Measurements from ENCODE around the gene TTLL11.

The TTLL11 gene

DNA sequence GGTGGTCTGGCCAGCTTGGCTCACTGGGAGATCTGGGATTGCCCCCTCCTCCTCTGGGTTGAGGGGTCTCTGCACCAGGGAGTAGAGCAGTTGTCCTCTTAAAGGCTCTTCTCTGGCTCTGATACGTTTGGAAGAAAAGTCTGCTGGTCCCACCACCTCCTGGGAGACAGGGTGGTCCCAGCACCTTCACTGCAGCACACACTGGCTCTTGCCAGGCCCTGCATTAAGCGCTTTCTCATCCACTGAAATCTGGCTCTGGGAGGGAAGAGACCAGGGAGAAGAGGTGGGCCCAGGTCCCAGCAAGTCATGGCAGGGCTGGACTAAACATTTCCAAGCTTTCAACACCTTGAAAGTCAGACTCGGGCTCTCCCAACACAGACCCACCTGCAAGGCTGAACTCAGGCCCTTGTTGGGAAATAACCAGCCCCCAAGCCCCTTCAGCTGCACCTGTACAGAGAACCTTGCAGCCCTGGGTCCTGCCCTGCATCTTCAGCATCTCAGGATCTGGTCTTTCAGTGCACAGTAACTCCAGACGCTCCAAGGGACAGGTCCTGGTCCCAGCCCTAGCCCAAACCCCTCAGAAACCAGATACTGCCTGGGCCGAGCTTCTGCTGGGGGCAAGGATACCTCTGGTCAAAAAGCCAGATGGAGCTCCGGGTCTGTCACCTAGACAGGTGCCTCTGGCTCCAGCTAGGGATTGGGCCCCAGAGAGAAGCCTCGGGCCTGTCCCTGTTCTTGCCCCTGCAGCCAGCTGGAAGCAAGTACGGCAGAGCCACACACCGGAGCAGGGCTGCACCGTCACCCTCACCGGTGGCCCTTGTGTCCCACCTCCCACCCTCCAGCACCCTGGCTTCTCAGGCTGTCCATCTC lies 307.2 kb downstream of the TTLL11 start:
- TF ChIP-seq EGR1 (IDR thresholded peaks at IDR 0.05) (no peak), NFIC (IDR thresholded peaks at IDR 0.05) (no peak), ZBTB7A (IDR thresholded peaks at IDR 0.05; ENCODE audit: low read depth) (no peak), RAD21 (IDR thresholded peaks at IDR 0.05; ENCODE audit: low read depth) (no peak)

DNA sequence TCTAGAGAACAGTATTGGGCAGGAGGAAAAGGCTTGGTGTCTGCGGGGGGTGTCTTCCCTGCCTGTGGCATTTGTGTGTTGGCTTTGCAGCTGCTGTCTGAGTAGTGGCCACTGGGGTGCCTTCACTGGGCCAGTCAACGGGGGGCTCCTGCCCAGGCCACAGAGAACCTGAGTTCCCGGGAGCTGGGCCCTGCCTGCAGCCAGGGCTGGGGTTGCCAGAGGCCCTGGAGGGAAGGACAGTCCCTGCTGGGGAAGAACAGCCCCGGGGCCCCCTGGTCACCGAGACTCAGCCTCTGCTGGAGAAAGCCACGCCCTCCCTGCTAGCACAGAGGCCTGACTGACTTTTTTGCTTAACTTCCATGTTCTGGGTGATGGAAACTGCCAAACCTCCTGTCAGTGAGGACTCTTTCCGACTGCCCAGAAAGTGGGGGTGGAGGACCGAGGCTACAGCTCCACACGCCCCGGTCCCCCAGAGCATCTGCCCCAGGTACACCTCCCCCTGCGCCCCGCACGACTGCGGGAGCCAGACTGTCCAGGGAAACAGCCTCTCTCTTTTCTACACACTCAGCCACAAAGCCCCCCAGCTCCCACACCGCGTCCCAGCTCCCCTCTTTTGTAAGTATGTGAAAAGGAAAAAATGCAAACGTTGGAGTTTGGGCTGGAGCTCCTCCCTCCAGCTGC lies 308.2 kb downstream of the TTLL11 start:
- TF ChIP-seq CEBPB (IDR thresholded peaks at IDR 0.05) (no peak), NFIC (IDR thresholded peaks at IDR 0.05) (no peak), EP300 (IDR thresholded peaks at IDR 0.05; ENCODE audit: borderline replicate concordance) (no peak), TCF12 (IDR thresholded peaks at IDR 0.05; ENCODE audit: low read depth) (no peak), FOXM1 (IDR thresholded peaks at IDR 0.05; ENCODE audit: borderline replicate concordance, low read depth) (no peak), ZBTB7A (IDR thresholded peaks at IDR 0.05; ENCODE audit: low read depth) (no peak), CREB1 (IDR thresholded peaks at IDR 0.05; ENCODE audit: low read depth) (no peak), TEAD4 (IDR thresholded peaks at IDR 0.05) (no peak), EGR1 (IDR thresholded peaks at IDR 0.05) (no peak), TAF1 (IDR thresholded peaks at IDR 0.05; ENCODE audit: low read depth) (no peak), RAD21 (IDR thresholded peaks at IDR 0.05; ENCODE audit: low read depth) (no peak)
- TF ChIP-seq, protein P1, sequence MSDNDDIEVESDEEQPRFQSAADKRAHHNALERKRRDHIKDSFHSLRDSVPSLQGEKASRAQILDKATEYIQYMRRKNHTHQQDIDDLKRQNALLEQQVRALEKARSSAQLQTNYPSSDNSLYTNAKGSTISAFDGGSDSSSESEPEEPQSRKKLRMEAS (IDR thresholded peaks at IDR 0.05): no peak
- TF ChIP-seq, protein P2, sequence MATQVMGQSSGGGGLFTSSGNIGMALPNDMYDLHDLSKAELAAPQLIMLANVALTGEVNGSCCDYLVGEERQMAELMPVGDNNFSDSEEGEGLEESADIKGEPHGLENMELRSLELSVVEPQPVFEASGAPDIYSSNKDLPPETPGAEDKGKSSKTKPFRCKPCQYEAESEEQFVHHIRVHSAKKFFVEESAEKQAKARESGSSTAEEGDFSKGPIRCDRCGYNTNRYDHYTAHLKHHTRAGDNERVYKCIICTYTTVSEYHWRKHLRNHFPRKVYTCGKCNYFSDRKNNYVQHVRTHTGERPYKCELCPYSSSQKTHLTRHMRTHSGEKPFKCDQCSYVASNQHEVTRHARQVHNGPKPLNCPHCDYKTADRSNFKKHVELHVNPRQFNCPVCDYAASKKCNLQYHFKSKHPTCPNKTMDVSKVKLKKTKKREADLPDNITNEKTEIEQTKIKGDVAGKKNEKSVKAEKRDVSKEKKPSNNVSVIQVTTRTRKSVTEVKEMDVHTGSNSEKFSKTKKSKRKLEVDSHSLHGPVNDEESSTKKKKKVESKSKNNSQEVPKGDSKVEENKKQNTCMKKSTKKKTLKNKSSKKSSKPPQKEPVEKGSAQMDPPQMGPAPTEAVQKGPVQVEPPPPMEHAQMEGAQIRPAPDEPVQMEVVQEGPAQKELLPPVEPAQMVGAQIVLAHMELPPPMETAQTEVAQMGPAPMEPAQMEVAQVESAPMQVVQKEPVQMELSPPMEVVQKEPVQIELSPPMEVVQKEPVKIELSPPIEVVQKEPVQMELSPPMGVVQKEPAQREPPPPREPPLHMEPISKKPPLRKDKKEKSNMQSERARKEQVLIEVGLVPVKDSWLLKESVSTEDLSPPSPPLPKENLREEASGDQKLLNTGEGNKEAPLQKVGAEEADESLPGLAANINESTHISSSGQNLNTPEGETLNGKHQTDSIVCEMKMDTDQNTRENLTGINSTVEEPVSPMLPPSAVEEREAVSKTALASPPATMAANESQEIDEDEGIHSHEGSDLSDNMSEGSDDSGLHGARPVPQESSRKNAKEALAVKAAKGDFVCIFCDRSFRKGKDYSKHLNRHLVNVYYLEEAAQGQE (IDR thresholded peaks at IDR 0.05; ENCODE audit: low read depth): no peak

DNA sequence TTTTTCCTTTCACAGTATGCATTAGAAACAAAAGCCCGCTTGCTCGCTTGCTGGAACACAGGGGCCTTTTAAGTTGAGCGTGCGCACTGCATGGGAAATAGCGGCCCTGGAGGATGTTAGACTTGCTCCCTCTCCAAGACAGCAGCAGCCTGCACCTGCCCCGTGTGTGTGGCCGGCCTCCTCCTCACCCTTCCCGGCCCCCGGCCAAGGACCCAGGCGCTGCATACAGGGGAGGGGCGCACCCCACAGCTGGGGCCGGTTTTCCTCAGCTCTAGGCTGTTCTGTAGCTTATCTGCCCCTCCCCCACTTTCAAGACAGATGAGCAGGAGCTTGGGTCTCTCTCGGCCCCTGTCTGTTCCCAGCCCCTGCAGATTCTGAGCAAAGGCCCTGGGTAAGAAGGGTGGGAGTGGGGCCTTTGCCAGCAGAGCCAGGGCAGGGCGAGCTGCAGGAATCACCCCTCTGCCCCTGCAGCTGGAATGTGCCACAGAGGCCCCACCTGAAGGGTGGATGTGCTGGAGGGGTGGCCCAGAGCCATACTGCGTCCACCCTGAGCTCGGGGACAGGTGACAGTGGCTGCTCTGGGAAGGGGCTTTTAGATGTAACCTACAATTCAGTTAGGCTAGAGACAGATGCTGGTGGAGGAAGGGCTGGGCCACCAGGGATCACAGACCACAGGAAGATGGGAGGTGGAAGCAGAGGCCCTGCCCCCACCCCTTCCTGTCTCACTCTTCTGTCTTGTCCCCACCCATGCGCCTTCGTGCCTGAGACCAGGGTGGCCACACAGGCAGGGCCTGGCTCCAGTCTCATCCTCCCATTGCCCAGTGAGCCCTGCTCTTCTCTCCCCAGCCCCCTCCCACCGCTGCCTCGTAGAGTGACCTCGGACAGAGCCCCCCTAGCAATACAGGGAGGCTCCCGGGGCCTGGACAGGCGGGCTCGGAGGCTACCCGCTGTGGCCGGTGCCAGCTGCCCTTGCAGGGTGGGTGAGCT lies 309.3 kb downstream of the TTLL11 start:
- TF ChIP-seq YY1 (IDR thresholded peaks at IDR 0.05; ENCODE audit: low read depth) (no peak), CREB1 (IDR thresholded peaks at IDR 0.05; ENCODE audit: low read depth) (no peak)

DNA sequence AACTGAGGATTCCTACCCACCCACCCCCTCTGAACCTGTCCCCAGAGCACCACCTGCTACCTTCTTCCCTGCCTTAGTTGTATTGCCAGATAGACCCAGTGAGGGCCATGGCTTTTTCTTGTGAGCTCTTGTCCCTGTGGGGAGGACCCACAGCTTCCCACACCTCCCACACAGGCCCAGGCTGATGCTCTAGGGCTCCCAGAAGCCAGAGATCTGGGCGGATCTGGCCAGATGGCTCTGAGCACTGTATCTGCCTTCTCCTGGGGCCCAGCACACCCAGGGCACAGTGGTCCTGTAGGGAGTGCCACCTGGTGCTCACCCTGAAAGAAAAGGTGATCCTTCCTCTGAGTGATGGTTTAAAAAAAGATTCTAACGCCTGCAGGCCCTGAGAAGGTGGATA lies 310.0 kb downstream of the TTLL11 start:
- TF ChIP-seq RAD21 (IDR thresholded peaks at IDR 0.05; ENCODE audit: low read depth) (no peak), CREB1 (IDR thresholded peaks at IDR 0.05; ENCODE audit: low read depth) (no peak), YY1 (IDR thresholded peaks at IDR 0.05; ENCODE audit: low read depth) (no peak), TCF12 (IDR thresholded peaks at IDR 0.05; ENCODE audit: low read depth) (no peak), TAF1 (IDR thresholded peaks at IDR 0.05; ENCODE audit: low read depth) (no peak), EGR1 (IDR thresholded peaks at IDR 0.05) (no peak)
- TF ChIP-seq, protein P3, sequence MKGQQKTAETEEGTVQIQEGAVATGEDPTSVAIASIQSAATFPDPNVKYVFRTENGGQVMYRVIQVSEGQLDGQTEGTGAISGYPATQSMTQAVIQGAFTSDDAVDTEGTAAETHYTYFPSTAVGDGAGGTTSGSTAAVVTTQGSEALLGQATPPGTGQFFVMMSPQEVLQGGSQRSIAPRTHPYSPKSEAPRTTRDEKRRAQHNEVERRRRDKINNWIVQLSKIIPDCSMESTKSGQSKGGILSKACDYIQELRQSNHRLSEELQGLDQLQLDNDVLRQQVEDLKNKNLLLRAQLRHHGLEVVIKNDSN (IDR thresholded peaks at IDR 0.05): no peak
- TF ChIP-seq, protein P1 (IDR thresholded peaks at IDR 0.05): no peak

DNA sequence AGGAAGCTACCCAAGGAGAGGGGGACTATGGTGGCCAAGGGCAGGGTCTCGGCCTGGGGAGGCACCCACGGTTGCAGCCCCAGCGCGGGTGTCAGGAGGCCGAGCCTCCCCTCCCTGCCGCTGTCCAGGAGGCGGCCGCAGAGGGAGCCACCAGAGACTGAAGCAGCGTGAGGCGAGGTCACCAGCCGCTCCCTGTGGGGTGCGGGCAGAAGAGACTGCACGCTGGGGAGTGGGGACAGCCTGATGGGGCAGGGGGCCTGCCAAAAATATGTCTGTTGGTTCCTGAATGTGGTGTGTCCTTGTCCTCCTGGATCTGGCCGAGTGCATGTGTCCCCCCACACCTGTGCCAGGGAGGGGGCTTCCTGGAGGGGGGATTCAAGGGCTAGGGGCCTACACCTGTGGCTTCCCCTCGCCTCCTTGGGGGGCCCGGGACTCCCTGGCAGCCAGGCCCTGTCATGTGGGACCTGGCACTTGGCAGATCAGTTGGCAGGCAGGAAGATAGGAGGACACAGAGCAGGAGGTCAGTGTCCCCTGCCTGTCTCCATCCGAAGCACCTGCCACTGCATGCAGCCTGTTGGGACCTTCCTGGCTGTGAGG lies 310.5 kb downstream of the TTLL11 start:
- no peak for TF ChIP-seq TCF12 (IDR thresholded peaks at IDR 0.05; ENCODE audit: low read depth)
- no peak for TF ChIP-seq TAF1 (IDR thresholded peaks at IDR 0.05; ENCODE audit: low read depth)
- no peak for TF ChIP-seq FOXM1 (IDR thresholded peaks at IDR 0.05; ENCODE audit: borderline replicate concordance, low read depth)

DNA sequence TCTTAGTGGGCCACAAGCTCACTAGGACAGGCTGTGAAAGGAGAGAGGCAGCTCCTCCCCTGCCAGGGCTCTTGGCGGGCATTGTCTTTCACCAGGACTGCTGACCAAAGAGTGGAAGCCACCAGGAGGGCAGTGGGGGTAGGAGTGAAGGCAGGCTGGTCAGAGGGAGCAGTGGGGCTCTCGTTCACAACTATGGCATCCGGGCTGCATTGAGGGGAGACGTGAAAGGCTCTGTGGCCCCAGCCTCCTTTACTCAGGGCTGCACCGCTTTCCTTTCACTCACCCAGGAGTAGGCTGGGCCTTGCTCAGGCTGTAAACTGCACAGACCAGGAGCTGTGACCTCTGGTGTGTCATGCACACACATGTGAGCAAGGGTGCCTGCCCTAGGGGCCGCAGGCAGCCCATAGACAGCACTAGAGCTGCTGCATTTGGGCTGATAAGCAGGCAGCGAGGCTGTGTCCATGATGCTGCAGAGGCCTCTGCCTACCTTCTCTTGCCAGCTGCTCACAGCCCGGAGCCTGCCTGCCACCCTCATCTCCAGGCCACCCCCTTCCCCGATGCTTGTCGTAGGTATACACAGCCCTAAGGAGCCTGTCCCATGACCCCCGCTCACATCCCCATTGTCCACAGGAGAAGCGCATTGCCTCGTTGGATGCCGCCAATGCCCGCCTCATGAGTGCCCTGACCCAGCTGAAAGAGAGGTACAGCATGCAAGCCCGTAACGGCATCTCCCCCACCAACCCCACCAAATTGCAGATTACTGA lies 311.2 kb downstream of the TTLL11 start:
- no peak for TF ChIP-seq CREB1 (IDR thresholded peaks at IDR 0.05; ENCODE audit: low read depth)
- TF ChIP-seq, protein P1 (IDR thresholded peaks at IDR 0.05): no peak
- TF ChIP-seq, protein P3 (IDR thresholded peaks at IDR 0.05): no peak
- TF ChIP-seq RAD21 (IDR thresholded peaks at IDR 0.05; ENCODE audit: low read depth): no peak
- TF ChIP-seq ZBTB7A (IDR thresholded peaks at IDR 0.05; ENCODE audit: low read depth): no peak
- no peak for TF ChIP-seq TAF1 (IDR thresholded peaks at IDR 0.05; ENCODE audit: low read depth)
- TF ChIP-seq NFIC (IDR thresholded peaks at IDR 0.05): no peak
- TF ChIP-seq EGR1 (IDR thresholded peaks at IDR 0.05): no peak
- TF ChIP-seq YY1 (IDR thresholded peaks at IDR 0.05; ENCODE audit: low read depth): no peak
- TF ChIP-seq TEAD4 (IDR thresholded peaks at IDR 0.05): no peak
- TF ChIP-seq TCF12 (IDR thresholded peaks at IDR 0.05; ENCODE audit: low read depth): no peak
- TF ChIP-seq CEBPB (IDR thresholded peaks at IDR 0.05): no peak
- no peak for TF ChIP-seq FOXM1 (IDR thresholded peaks at IDR 0.05; ENCODE audit: borderline replicate concordance, low read depth)
- TF ChIP-seq, protein P2 (IDR thresholded peaks at IDR 0.05; ENCODE audit: low read depth): no peak
- no peak for TF ChIP-seq EP300 (IDR thresholded peaks at IDR 0.05; ENCODE audit: borderline replicate concordance)

Measured in Ishikawa (cell line).